Measurements from ENCODE around the gene UBE2J1. TPM values are rescaled to one million over a fixed set of nuclear protein-coding genes. Genes with fewer than 3 reads are reported as not detected.

Gene UBE2J1
- 18.5 and 23.4 TPM in 2 replicates for total RNA-seq

GRCh38 chr6:89352278-89353117 is at the start of gene UBE2J1:
TSS of gene UBE2J1 (minus strand) at chr6:89352722. CDS start at chr6:89352569, 153 bp downstream.

GRCh38 chr6:89315249-89315885 is 37.2 kb downstream of the UBE2J1 start, which contains the start of gene GABRR2:
TSS of gene GABRR2 (minus strand) at chr6:89315299. CDS start at chr6:89315165, 134 bp downstream.

Other genes starting within 250 kb of the UBE2J1 start
- gene SRSF12, start 234.7 kb downstream of the UBE2J1 start, total RNA-seq = 0.21 and 1.2 TPM in 2 replicates
- 11.3 and 18.5 TPM in 2 replicates for gene PM20D2, start 206.7 kb downstream of the UBE2J1 start, total RNA-seq
- not detected in 2 replicates for gene GABRR1, start 135.4 kb downstream of the UBE2J1 start, total RNA-seq
- not detected in 2 replicates for gene GABRR2, start 37.4 kb downstream of the UBE2J1 start, total RNA-seq
- 5.5 and 15.4 TPM in 2 replicates for gene RRAGD, start 59.6 kb upstream of the UBE2J1 start, total RNA-seq
- gene ANKRD6, start 80.4 kb upstream of the UBE2J1 start, total RNA-seq = 7.7 and 9.6 TPM in 2 replicates

Measured in tracheal epithelial cell (primary cell).